Transverse colon (tissue), 4 donors: Measurements from ENCODE around the gene ADH7. TPM values are rescaled to one million over a fixed set of nuclear protein-coding genes. Genes with fewer than 3 reads are reported as not detected.

Experiments
- DNase-seq: peaks from one replicate; pipeline ENCODE4 v3.0.0-alpha.2; 2019
- H3K27ac ChIP-seq, 4 donors: fragments of 200-600 bp; sonication (generic); 2 replicates each; pipeline ENCODE4 v1.5.1; 2016 to 2018; ENCODE audit warnings: inconsistent platforms in 4 of 4
- H3K27me3 ChIP-seq: fragments of 200-600 bp; sonication (generic); 2 replicates; pipeline ENCODE4 v1.5.1; 2017; ENCODE audit warnings: inconsistent platforms
- H3K36me3 ChIP-seq, 4 donors: fragments of 200-600 bp; sonication (generic); 2 replicates each; pipeline ENCODE4 v1.5.1; 2017 to 2019; ENCODE audit warnings: inconsistent platforms in 4 of 4
- H3K4me1 ChIP-seq, 4 donors: fragments of 200-600 bp; sonication (generic); 2 replicates each; pipeline ENCODE4 v1.5.1; 2017 to 2020; ENCODE audit warnings: inconsistent platforms in 4 of 4
- H3K4me3 ChIP-seq, 4 donors: fragments of 200-600 bp; sonication (generic); 1 replicate in 1 of 4; 2 replicates in 3 of 4; pipeline versions ENCODE4 v1.5.1 to v1.6.1; 2017 to 2019; ENCODE audit warnings: inconsistent platforms in 4 of 4
- H3K9me3 ChIP-seq, 2 donors: fragments of 200-600 bp; sonication (generic); 2 replicates each; pipeline ENCODE4 v1.5.1; 2017 to 2019; ENCODE audit warnings: inconsistent platforms in 2 of 2
- EP300 ChIP-seq: sonication (generic); formaldehyde crosslinking; IDR thresholded peaks from one replicate; pipeline ENCODE4 v1.6.1; 2017; ENCODE audit warnings: antibody characterized with exemption, low read depth
- POLR2A ChIP-seq: fragments of 450-650 bp; IDR thresholded peaks from one replicate; pipeline ENCODE4 v1.6.1; 2016; ENCODE audit warnings: antibody characterized with exemption, mild to moderate bottlenecking, moderate library complexity
- POLR2AphosphoS5 ChIP-seq, 3 donors: sonication (generic); formaldehyde crosslinking; IDR thresholded peaks; one replicate each; pipeline ENCODE4 v1.6.1; 2016; ENCODE audit warnings: antibody characterized with exemption in 3 of 3
- whole genome bisulfite sequencing, 2 donors: methylation state at CpG; one replicate each; pipeline ENCODE4 v1.1.5; 2018; ENCODE audit warnings: low coverage in 1 of 2; 5-methylcytosine and 5-hydroxymethylcytosine counted together
- in situ Hi-C, 4 donors: fragments of 200-750 bp; cut with MboI; loops; one replicate each; pipeline versions ENCODE4 v1.15.0 to v1.15.1; 2017; ENCODE audit warnings: low sequenced_read_pairs in 3 of 4, low pct_ligation_motif_present in 1 of 4, low pct_unique_long_range_greater_than_20kb in 1 of 4
- intact Hi-C: fragments of 100-400 bp; cut with DNase I; formaldehyde crosslinking; loops from one replicate; pipeline ENCODE4 v1.15.1; 2023; ENCODE audit warnings: low total_unique reads
- total RNA-seq, 4 donors: library from RNA; depleted of rRNA; stranded (reverse); fragments of >200 nt; gene quantifications; one replicate each; pipeline ENCODE4 v1.1.0, GENCODE V29; 2016
- TF ChIP-seq, protein P1 (sequence below), 5 experiments: fragments of 200-600 bp in 3 of 5; fragments of 450-650 bp in 2 of 5; sonication (generic) in 3 of 5; IDR thresholded peaks; 1 replicate in 2 of 5; 2 replicates in 3 of 5; pipeline ENCODE4 v1.5.1; 2016 to 2017; ENCODE audit warnings: antibody characterized with exemption in 5 of 5, inconsistent platforms in 3 of 5, mild to moderate bottlenecking in 2 of 5, moderate library complexity in 1 of 5

The ADH7 gene
- total RNA-seq, 4 donors from 2014 or later, result not detected

DNA sequence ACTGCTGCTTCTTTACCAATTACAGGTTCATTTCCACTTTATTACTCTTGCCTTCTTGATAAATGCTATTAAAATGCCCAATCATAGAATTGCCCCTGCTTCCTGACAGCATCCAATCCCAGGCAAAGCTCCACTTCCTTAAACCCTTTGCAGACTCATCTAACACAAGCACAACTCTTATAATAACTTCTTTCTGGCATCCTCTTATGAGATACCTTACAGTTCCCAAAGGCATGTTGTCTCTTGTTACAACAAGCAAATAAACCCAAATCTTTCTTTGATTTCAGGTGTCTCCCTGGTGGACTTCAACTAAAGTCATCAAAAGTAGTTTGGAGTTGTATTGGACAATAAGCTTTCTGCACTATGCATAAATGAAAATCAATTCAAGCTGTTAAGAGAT is 22.5 kb upstream of the ADH7 start:
- in situ Hi-C loops (no loop called here), intact Hi-C loops (no loop called here)
- no peaks in the 10 kb centered on the region for H3K27me3 ChIP-seq
- H3K36me3 ChIP-seq, result no peaks in the 10 kb centered on the region
- TF ChIP-seq POLR2A, result no peak
- TF ChIP-seq, protein P1, sequence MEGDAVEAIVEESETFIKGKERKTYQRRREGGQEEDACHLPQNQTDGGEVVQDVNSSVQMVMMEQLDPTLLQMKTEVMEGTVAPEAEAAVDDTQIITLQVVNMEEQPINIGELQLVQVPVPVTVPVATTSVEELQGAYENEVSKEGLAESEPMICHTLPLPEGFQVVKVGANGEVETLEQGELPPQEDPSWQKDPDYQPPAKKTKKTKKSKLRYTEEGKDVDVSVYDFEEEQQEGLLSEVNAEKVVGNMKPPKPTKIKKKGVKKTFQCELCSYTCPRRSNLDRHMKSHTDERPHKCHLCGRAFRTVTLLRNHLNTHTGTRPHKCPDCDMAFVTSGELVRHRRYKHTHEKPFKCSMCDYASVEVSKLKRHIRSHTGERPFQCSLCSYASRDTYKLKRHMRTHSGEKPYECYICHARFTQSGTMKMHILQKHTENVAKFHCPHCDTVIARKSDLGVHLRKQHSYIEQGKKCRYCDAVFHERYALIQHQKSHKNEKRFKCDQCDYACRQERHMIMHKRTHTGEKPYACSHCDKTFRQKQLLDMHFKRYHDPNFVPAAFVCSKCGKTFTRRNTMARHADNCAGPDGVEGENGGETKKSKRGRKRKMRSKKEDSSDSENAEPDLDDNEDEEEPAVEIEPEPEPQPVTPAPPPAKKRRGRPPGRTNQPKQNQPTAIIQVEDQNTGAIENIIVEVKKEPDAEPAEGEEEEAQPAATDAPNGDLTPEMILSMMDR (IDR thresholded peaks at IDR 0.05), result no peak
- no peak for TF ChIP-seq EP300
- no peak overlapping the region for H3K27ac ChIP-seq
- no peak for DNase-seq
- peaks cover 3 to 4% of the 10 kb centered on the region in 2 donors for H3K9me3 ChIP-seq
- no peaks in the 10 kb centered on the region for H3K4me1 ChIP-seq
- no peak overlapping the region for H3K4me3 ChIP-seq

DNA sequence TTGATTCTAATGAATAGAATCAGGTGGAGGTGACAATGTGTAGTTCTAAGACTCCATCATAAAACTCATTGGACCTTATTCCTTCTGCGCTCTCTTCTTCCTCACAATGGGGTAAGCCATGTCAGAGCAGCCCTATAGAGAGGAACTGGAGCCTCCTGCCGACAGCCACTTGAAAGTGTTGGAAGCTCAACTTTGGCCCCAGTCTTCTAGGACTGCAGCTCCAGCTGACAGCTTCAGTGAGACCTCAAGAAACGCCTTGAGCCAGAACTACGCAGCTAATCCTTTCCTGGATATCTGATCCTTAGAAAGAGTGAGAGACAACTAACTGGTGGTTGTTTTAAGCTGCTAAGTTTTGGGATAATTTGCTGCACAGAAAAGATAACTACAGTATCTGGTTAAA is 22.1 kb upstream of the ADH7 start:
- intact Hi-C loops, result no loop called here
- in situ Hi-C loops, result no loop called here
- no peak for DNase-seq
- no peaks in the 10 kb centered on the region for H3K27me3 ChIP-seq
- H3K4me1 ChIP-seq, result no peaks in the 10 kb centered on the region
- H3K9me3 ChIP-seq, result peaks cover 7% of the 10 kb centered on the region in 2 donors
- H3K27ac ChIP-seq, result no peak overlapping the region
- TF ChIP-seq EP300 (no peak), POLR2A (no peak), POLR2AphosphoS5 (IDR thresholded peaks at IDR 0.05) (no peak)
- TF ChIP-seq, protein P1 (IDR thresholded peaks at IDR 0.05), result no peak
- no peaks in the 10 kb centered on the region for H3K36me3 ChIP-seq
- 74 to 83% methylated on average over 1 to 4 of the region's 4 CpGs for WGBS, 2 donors
- no peak overlapping the region for H3K4me3 ChIP-seq

DNA sequence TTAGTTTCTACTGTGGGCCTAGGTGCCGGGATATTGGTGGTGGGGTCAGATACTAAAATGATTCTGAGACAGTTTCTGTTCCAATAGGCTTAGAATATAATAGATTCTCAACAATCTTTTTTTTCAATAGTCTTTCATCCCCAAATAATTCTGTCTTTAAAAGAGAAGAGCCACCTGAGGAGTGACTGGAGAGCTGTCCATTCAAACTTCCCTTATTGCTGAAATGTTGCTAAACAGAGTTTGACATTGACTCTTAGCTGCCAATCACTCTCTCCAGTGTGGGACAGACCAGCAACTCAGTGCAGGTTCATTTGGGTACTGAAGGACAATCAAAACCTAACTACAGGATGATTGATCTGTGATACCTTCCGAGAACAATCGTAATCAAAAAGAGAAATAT is 12.4 kb upstream of the ADH7 start:
- peaks cover 2 to 8% of the 10 kb centered on the region in 2 donors for H3K9me3 ChIP-seq
- no peak overlapping the region for H3K27ac ChIP-seq
- no peaks in the 10 kb centered on the region for H3K27me3 ChIP-seq
- no peak overlapping the region for H3K4me3 ChIP-seq
- no peak for DNase-seq
- intact Hi-C loops, result no loop called here
- H3K36me3 ChIP-seq, result no peaks in the 10 kb centered on the region
- H3K4me1 ChIP-seq, result no peaks in the 10 kb centered on the region
- TF ChIP-seq POLR2AphosphoS5 (IDR thresholded peaks at IDR 0.05) (no peak), EP300 (no peak), POLR2A (no peak)
- TF ChIP-seq, protein P1 (IDR thresholded peaks at IDR 0.05), result no peak
- in situ Hi-C loops, result no loop called here
- 83 to 98% methylated on average over 3 of the region's 3 CpGs for WGBS, 2 donors

DNA sequence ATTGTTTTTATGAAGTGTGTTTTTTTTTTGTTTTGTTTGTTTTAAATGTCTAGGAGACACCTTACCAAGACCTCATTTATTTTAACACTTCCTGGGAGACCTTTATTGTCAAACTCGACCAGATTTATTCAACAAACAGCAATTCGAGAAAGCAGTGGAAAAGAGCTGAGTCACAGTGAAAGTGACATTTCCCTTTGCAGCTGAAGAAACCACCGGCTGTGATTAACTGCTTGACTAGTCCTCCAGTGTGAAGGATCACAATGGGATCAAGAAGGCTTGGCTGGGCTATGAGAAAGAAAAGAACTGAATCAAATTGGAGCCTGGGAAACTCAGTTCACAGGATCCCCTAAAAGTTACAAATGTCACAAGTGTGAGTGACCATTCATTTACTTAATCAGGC is 11.9 kb upstream of the ADH7 start:
- Histone ChIP-seq H3K9me3 (peaks cover 0 to 4% of the 10 kb centered on the region in 2 donors), H3K4me1 (no peaks in the 10 kb centered on the region), H3K27me3 (no peaks in the 10 kb centered on the region), H3K4me3 (no peak overlapping the region), H3K27ac (no peak overlapping the region), H3K36me3 (no peaks in the 10 kb centered on the region)
- DNase-seq, result no peak
- intact Hi-C loops (no loop called here), in situ Hi-C loops (no loop called here)
- TF ChIP-seq, protein P1 (IDR thresholded peaks at IDR 0.05), result no peak
- TF ChIP-seq POLR2A (no peak), POLR2AphosphoS5 (IDR thresholded peaks at IDR 0.05) (no peak), EP300 (no peak)
- 15 to 18% methylated on average over 3 of the region's 3 CpGs for WGBS, 2 donors
